Activated CD8-positive, alpha-beta memory T cell treated with anti-CD3 and anti-CD28 coated beads, Interleukin-2, amount 10 ng/mL, durations not matched to agents 7 days and 5 days (primary cell): ENCODE results near the gene GVQW3. TPM values are rescaled to one million over a fixed set of nuclear protein-coding genes. Genes with fewer than 3 reads are reported as not detected.
A peak's percentile ranks its signal among the peaks of the same experiment; 100 is the strongest.
"Not testable (repeated sequence)": the region's sequence is repeated elsewhere in the genome, so short reads cannot be mapped to it uniquely, and the experiment has no call there.

Experiments
- ATAC-seq: fragments of 150-1000 bp; cut with Tn5 transposase; one replicate; pipeline ENCODE4 v1.10.0; 2021; ENCODE audit warnings: moderate library complexity
- CTCF ChIA-PET: fragments of 350-600 bp; sonication (Branson Sonifier 250); formaldehyde crosslinking; loops from one replicate; lab custom pipeline; 2021; ENCODE audit warnings: antibody characterized with exemption; lab: Charles Lee
- DNase-seq: peaks from one replicate; pipeline ENCODE4 v3.0.0-alpha.2; 2020
- H3K27ac Mint-ChIP-seq: one replicate; pipeline ENCODE4 v1.8.0; 2021; ENCODE audit warnings: mild to moderate bottlenecking, mixed read lengths
- H3K27me3 Mint-ChIP-seq: one replicate; pipeline ENCODE4 v1.8.0; 2021; ENCODE audit warnings: mixed read lengths
- H3K36me3 Mint-ChIP-seq: one replicate; pipeline ENCODE4 v1.8.0; 2021; ENCODE audit warnings: mild to moderate bottlenecking, mixed read lengths
- H3K4me1 Mint-ChIP-seq: one replicate; pipeline ENCODE4 v1.8.0; 2021; ENCODE audit warnings: mixed read lengths
- H3K4me3 Mint-ChIP-seq: one replicate; pipeline ENCODE4 v1.8.0; 2021; ENCODE audit warnings: mild to moderate bottlenecking, moderate library complexity, mixed read lengths
- H3K9me3 Mint-ChIP-seq: one replicate; pipeline ENCODE4 v1.8.0; 2022; ENCODE audit warnings: low read depth, mixed read lengths
- total RNA-seq, 2 experiments: library from RNA; stranded (reverse); gene quantifications; one replicate each; pipeline ENCODE4 v1.2.3, GENCODE V29; 2021

The GVQW3 gene
- total RNA-seq, 2 experiments from 2014 or later, result 3.5 to 4.0 TPM

GRCh38 chr11:76394411-76394810, 13.3 kb downstream of the GVQW3 start:
- H3K27ac Mint-ChIP-seq, result no peak overlapping the region
- CTCF ChIA-PET, result no interaction called here

GRCh38 chr11:76395296-76395695, 14.2 kb downstream of the GVQW3 start:
- no peaks in the 10 kb centered on the region for H3K4me1 Mint-ChIP-seq
- no peaks in the 10 kb centered on the region for H3K9me3 Mint-ChIP-seq
- ATAC-seq, result no peak
- H3K27ac Mint-ChIP-seq, result no peak overlapping the region
- peaks cover 4% of the 10 kb centered on the region for H3K27me3 Mint-ChIP-seq
- DNase-seq, result no peak
- CTCF ChIA-PET, result no interaction called here
- H3K36me3 Mint-ChIP-seq, result no peaks in the 10 kb centered on the region
- no peak overlapping the region for H3K4me3 Mint-ChIP-seq

More at GRCh38 chr11:76394411-76394810, 13.3 kb downstream of the GVQW3 start:
- Mint-ChIP-seq H3K27me3 (peaks cover 4% of the 10 kb centered on the region), H3K9me3 (no peaks in the 10 kb centered on the region), H3K4me1 (no peaks in the 10 kb centered on the region), H3K4me3 (no peak overlapping the region), H3K36me3 (no peaks in the 10 kb centered on the region)
- DNase-seq, result no peak
- no peak for ATAC-seq

- CTCF ChIA-PET, result no interaction called here
- no peak overlapping the region for H3K4me3 Mint-ChIP-seq
- H3K36me3 Mint-ChIP-seq, result no peaks in the 10 kb centered on the region
- ATAC-seq (no peak), DNase-seq (no peak)
- no peak overlapping the region for H3K27ac Mint-ChIP-seq
- no peaks in the 10 kb centered on the region for H3K4me1 Mint-ChIP-seq
- H3K9me3 Mint-ChIP-seq, result no peaks in the 10 kb centered on the region
- H3K27me3 Mint-ChIP-seq, result peaks cover 7% of the 10 kb centered on the region
Measured at GRCh38 chr11:76397383-76397782, 16.3 kb downstream of the GVQW3 start.

- Mint-ChIP-seq H3K27me3 (peaks cover 3% of the 10 kb centered on the region), H3K27ac (no peak overlapping the region), H3K4me3 (no peak overlapping the region), H3K36me3 (no peaks in the 10 kb centered on the region), H3K4me1 (no peaks in the 10 kb centered on the region), H3K9me3 (no peaks in the 10 kb centered on the region)
- CTCF ChIA-PET, result interaction anchor here (0.7 kb wide), 1 partner anchor 801 kb away, joined by 3 read pairs; no protein-coding TSS in a partner anchor
- DNase-seq (no peak), ATAC-seq (no peak)
Measured at GRCh38 chr11:76400967-76401366, 19.8 kb downstream of the GVQW3 start.

- not testable (repeated sequence) for ATAC-seq, H3K9me3 Mint-ChIP-seq, H3K36me3 Mint-ChIP-seq, H3K4me3 Mint-ChIP-seq, H3K4me1 Mint-ChIP-seq, H3K27ac Mint-ChIP-seq, H3K27me3 Mint-ChIP-seq, DNase-seq
- CTCF ChIA-PET, result interaction anchor here (0.7 kb wide), 1 partner anchor 802 kb away, joined by 3 read pairs; no protein-coding TSS in a partner anchor
Measured at GRCh38 chr11:76401484-76401883, 20.4 kb downstream of the GVQW3 start.

GRCh38 chr11:76406359-76406758, 25.2 kb downstream of the GVQW3 start:
- Mint-ChIP-seq H3K9me3 (no peaks in the 10 kb centered on the region), H3K27ac (no peak overlapping the region), H3K4me1 (peaks cover 2% of the 10 kb centered on the region), H3K27me3 (peaks cover 3% of the 10 kb centered on the region), H3K36me3 (no peaks in the 10 kb centered on the region), H3K4me3 (no peak overlapping the region)
- CTCF ChIA-PET, result no interaction called here
- DNase-seq (no peak), ATAC-seq (no peak)

GRCh38 chr11:76408171-76408965, 27.2 kb downstream of the GVQW3 start:
- Mint-ChIP-seq H3K9me3 (no peaks in the 10 kb centered on the region), H3K27me3 (peaks cover 13% of the 10 kb centered on the region), H3K36me3 (no peaks in the 10 kb centered on the region), H3K4me1 (peaks cover 2% of the 10 kb centered on the region), H3K27ac (no peak overlapping the region), H3K4me3 (no peak overlapping the region)
- CTCF ChIA-PET, result no interaction called here
- ATAC-seq, result no peak
- no peak for DNase-seq

GRCh38 chr11:76410851-76411357, 29.8 kb downstream of the GVQW3 start:
- no peak overlapping the region for H3K27ac Mint-ChIP-seq
- H3K36me3 Mint-ChIP-seq, result no peaks in the 10 kb centered on the region
- no peaks in the 10 kb centered on the region for H3K9me3 Mint-ChIP-seq
- CTCF ChIA-PET, result no interaction called here
- H3K27me3 Mint-ChIP-seq, result peaks cover 17% of the 10 kb centered on the region
- H3K4me1 Mint-ChIP-seq, result peaks cover 2% of the 10 kb centered on the region
- no peak overlapping the region for H3K4me3 Mint-ChIP-seq
- DNase-seq (no peak), ATAC-seq (no peak)

- peaks cover 28% of the 10 kb centered on the region for H3K27me3 Mint-ChIP-seq
- CTCF ChIA-PET, result no interaction called here
- H3K9me3 Mint-ChIP-seq, result no peaks in the 10 kb centered on the region
- DNase-seq (no peak), ATAC-seq (no peak)
- no peak overlapping the region for H3K27ac Mint-ChIP-seq
- no peak overlapping the region for H3K4me3 Mint-ChIP-seq
- no peaks in the 10 kb centered on the region for H3K4me1 Mint-ChIP-seq
- H3K36me3 Mint-ChIP-seq, result no peaks in the 10 kb centered on the region
Measured at GRCh38 chr11:76415073-76415472, 34.0 kb downstream of the GVQW3 start.

- Mint-ChIP-seq H3K27ac (no peak overlapping the region), H3K4me1 (peaks cover 15% of the 10 kb centered on the region), H3K36me3 (no peaks in the 10 kb centered on the region), H3K4me3 (no peak overlapping the region), H3K27me3 (peaks cover 11% of the 10 kb centered on the region), H3K9me3 (no peaks in the 10 kb centered on the region)
- no peak for DNase-seq
- CTCF ChIA-PET, result interaction anchor here (0.7 to 2.3 kb wide), 8 partner anchors 9 to 453 kb away, joined by 3 to 10 read pairs (median 4); no protein-coding TSS in a partner anchor
- ATAC-seq, result no peak
Measured at GRCh38 chr11:76419896-76420295, 38.8 kb downstream of the GVQW3 start.

GRCh38 chr11:76424379-76424778, 43.3 kb downstream of the GVQW3 start:
- DNase-seq, result peak; percentile 57
- H3K27me3 Mint-ChIP-seq, result peaks cover 2% of the 10 kb centered on the region
- H3K36me3 Mint-ChIP-seq, result no peaks in the 10 kb centered on the region
- H3K4me1 Mint-ChIP-seq, result peaks cover 19% of the 10 kb centered on the region
- CTCF ChIA-PET, result no interaction called here
- H3K27ac Mint-ChIP-seq, result no peak overlapping the region
- no peaks in the 10 kb centered on the region for H3K9me3 Mint-ChIP-seq
- ATAC-seq, result peak; percentile 74
- no peak overlapping the region for H3K4me3 Mint-ChIP-seq

GRCh38 chr11:76424891-76425290, 43.8 kb downstream of the GVQW3 start:
- H3K9me3 Mint-ChIP-seq, result no peaks in the 10 kb centered on the region
- H3K4me3 Mint-ChIP-seq, result no peak overlapping the region
- peaks cover 19% of the 10 kb centered on the region for H3K4me1 Mint-ChIP-seq
- H3K27me3 Mint-ChIP-seq, result peaks cover 2% of the 10 kb centered on the region
- CTCF ChIA-PET, result no interaction called here
- no peak overlapping the region for H3K27ac Mint-ChIP-seq
- ATAC-seq (no peak), DNase-seq (no peak)
- H3K36me3 Mint-ChIP-seq, result no peaks in the 10 kb centered on the region

GRCh38 chr11:76426660-76427059, 45.5 kb downstream of the GVQW3 start:
- Mint-ChIP-seq H3K4me3 (no peak overlapping the region), H3K9me3 (no peaks in the 10 kb centered on the region), H3K36me3 (no peaks in the 10 kb centered on the region), H3K27me3 (peaks cover 2% of the 10 kb centered on the region), H3K27ac (no peak overlapping the region), H3K4me1 (peaks cover 19% of the 10 kb centered on the region)
- DNase-seq (no peak), ATAC-seq (no peak)
- CTCF ChIA-PET, result no interaction called here

GRCh38 chr11:76436020-76436419, 54.9 kb downstream of the GVQW3 start:
- no peaks in the 10 kb centered on the region for H3K9me3 Mint-ChIP-seq
- DNase-seq, result no peak
- no peak overlapping the region for H3K27ac Mint-ChIP-seq
- CTCF ChIA-PET, result interaction anchor here (1.1 kb wide), 1 partner anchor 15 kb away, joined by 3 read pairs; no protein-coding TSS in a partner anchor
- ATAC-seq, result no peak
- H3K27me3 Mint-ChIP-seq, result no peaks in the 10 kb centered on the region
- H3K4me1 Mint-ChIP-seq, result peaks cover 6% of the 10 kb centered on the region
- no peak overlapping the region for H3K4me3 Mint-ChIP-seq
- peaks cover 3% of the 10 kb centered on the region for H3K36me3 Mint-ChIP-seq
